NCI-H2081 (cell line): ENCODE data around the gene WRAP73.
"Not testable (repeated sequence)": the region's sequence is repeated elsewhere in the genome, so short reads cannot be mapped to it uniquely, and the experiment has no call there.

Experiments used
- DNase-seq, 2 experiments: peaks; one replicate each; lab custom pipeline; 2025; lab: John Stamatoyannopoulos, UW

The WRAP73 gene

DNA sequence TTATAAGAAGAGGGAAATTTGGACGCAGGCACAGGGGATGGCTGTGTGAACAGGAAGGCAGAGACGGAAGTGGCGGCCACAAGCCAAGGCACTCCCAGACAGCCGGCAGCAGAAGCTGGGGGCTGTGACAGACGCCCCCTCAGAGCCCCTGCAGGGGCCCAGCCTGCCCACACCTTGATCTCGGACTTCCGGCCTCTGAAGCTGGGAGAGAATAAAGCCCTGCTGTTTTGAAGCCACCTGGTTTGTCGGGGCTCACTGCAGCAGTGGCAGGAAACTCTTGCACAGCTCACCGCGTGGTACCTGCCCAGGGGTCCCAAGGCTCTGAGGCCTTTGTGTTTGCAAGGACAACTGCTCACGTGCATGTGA is 52.3 kb downstream of the WRAP73 start:
- no peak for DNase-seq

GRCh38 chr1:3596663-3597598 is 53.0 kb downstream of the WRAP73 start:
- DNase-seq = no peak

DNA sequence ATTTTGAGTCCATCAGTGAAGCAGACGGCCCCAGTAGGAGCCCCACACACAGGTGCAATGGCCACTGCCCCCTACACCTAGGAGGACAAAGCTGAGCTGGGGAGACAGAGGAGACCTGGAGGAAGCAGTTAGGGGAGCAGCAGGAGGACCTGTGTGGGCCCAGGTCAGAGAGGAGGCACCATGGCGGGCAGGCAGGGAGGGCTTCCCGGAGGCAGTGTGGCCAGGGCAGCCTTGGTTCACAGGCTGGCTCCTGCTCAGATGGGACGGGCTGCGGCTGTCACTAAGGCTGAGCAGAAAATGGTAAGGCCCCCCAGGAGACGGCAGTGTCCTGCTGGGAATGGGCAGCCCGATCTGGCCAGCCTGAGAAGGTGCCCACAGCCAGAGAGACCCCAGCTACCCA is 54.0 kb downstream of the WRAP73 start:
- DNase-seq = no peak

GRCh38 chr1:3594706-3595377 is 55.1 kb downstream of the WRAP73 start:
- no peak for DNase-seq

DNA sequence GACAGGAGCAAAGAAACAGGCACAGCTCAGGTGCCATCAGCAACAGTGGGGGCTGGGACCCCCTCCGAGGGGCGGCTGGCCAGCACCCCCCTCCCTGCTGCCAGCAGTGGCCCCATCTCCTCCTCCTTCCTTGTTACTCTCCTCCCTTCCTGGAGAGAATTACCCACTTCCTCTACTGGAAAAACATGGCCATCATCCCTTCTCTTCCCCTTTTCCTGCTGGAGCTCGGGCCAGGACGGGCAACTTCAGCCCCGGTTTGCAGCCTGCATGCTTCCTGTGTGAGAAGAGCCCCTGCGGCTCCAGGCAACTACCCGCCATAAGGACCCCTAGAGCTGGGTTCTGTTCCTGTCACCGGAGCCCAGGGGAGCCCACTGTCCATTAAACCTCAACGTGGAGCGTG is 56.2 kb downstream of the WRAP73 start:
- DNase-seq = no peak

- no peak for DNase-seq
These were observed 56.6 kb downstream of the WRAP73 start for GRCh38 chr1:3593334-3593733.

- DNase-seq = no peak
These were observed 58.7 kb downstream of the WRAP73 start for GRCh38 chr1:3590951-3591865.

- DNase-seq = no peak
These were observed 59.7 kb downstream of the WRAP73 start for GRCh38 chr1:3590139-3590763.

DNA sequence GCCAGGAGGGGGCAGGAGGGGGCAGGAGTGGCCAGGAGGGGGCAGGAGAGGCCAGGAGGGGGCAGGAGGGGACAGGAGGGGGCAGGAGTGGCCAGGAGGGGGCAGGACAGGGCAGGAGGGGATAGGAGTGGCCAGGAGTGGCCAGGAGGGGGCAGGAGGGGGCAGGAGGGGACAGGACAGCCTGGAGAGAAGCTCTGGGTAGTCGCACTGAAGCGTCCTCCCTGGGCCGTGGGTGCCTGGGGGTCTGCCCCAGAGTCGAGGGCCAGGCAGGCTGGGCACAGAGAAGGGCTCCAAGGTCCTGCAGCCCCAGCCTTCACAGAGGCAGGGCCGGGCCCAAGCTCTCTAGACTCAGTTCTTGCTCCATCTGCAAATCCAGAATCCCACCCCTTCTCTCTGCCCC is 61.5 kb downstream of the WRAP73 start:
- DNase-seq = no peak

DNA sequence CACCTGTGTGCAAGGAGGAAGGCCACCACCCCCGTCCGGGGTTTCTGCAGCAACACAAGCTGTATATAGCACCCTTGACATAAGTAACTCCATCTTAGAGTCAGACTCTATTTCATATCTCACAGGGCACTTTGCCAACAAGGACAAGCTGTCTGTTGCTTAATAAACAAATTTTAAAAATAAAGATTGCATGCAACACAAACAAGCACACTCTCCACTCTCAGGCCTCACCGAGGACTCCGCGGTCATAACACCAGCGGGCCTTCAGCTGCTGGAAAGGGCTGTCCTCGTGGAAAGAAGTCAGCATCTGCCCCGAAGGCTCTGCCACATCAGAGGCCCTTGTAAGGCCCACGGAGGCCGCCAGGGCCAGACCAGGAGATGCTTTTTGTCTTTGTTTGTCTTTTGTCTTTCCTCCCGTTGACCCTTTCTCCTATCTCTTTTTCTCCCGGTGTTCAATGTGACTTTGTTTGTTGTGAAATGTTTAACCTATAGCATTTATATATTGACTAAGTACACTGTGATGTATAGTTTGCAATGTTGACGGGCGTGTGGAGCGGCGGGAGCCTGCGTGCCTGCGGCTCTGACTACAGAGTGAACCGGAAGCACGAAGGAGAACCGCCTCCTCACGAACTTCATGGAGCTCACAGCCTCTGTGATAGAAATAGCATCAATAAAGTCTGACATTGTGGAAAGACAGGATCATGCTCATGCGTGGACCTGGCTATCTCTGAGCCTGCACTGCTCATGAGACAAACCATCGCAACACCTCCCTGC is 62.7 kb downstream of the WRAP73 start:
- DNase-seq = no peak

- DNase-seq = no peak
These were observed 63.8 kb downstream of the WRAP73 start for GRCh38 chr1:3585940-3586568.

DNA sequence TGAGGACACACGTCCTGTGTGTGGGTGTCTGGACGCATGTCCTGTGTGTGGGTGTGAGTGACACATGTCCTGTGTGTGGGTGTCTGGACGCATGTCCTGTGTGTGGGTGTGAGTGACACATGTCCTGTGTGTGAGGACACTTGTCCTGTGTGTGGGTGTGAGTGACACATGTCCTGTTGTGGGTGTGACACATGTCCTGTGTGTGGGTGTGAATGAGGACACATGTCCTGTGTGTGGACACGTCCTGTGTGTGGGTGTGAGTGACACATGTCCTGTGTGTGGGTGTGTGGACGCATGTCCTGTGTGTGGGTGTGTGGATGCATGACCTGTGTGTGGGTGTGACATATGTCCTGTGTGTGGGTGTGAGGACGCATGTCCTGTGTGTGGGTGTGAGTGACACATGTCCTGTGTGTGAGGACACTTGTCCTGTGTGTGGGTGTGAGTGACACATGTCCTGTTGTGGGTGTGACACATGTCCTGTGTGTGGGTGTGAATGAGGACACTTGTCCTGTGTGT is 64.5 kb downstream of the WRAP73 start:
- DNase-seq = not testable (repeated sequence)

GRCh38 chr1:3584915-3585314 is 65.0 kb downstream of the WRAP73 start:
- no peak for DNase-seq

DNA sequence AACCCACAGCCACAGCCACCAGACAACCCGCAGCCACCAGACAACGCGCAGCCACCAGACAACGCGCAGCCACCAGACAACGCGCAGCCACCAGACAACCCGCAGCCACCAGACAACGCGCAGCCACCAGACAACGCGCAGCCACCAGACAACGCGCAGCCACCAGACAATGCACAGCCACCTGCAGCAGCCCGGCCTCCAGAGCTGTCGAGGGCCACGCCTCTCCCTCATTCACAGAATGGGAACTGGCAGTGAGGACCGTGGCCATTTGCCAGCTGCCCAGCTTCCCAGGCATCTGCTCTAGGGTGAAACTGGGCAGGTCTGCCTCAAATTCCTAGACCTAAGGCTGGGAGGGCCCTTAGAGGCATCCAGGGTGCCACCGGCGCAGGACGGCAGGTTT is 66.2 kb downstream of the WRAP73 start:
- DNase-seq = not testable (repeated sequence)

DNA sequence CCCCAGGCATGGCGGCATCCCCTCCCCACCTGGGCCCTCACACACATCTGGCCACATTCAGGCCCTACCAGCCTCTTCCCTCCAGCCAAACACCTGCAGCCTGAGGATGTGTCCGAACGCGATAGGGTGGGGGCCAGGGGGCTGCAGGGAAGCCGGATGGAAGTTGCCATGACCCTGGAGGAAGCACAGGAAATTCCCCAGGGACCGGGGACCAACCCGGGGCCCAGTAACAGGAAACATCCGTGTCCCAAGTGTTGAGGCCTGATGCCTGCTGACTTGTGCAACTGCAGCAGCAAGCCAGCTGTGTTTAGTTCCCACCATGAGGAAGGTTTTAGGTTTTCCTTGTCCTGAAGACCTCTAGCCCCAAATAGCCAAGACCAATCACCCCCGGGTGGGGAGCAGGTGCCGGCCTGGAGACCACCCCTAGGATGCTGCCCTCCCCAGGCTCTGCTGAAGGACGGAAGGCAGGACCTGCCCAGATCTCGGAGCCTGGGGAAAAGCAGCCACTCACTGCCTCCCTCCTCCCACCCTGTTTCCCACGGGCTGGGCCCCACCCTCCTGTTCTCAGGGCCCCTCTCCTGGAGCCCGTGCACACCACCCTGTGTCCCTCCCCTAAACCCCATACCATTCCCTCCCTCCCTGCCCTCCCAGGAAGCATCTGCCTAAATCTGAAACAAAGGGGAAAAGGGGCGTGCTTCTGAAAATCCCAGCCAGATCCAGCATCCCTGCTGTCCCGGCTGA is 68.4 kb downstream of the WRAP73 start:
- no peak for DNase-seq
